ENCODE measurements around the gene ACAP3. TPM values are rescaled to one million over a fixed set of nuclear protein-coding genes. Genes with fewer than 3 reads are reported as not detected.

Gene ACAP3
- total and polyA plus RNA-seq, 2 experiments from 2014 or later: 8.1 to 31.9 TPM

DNA sequence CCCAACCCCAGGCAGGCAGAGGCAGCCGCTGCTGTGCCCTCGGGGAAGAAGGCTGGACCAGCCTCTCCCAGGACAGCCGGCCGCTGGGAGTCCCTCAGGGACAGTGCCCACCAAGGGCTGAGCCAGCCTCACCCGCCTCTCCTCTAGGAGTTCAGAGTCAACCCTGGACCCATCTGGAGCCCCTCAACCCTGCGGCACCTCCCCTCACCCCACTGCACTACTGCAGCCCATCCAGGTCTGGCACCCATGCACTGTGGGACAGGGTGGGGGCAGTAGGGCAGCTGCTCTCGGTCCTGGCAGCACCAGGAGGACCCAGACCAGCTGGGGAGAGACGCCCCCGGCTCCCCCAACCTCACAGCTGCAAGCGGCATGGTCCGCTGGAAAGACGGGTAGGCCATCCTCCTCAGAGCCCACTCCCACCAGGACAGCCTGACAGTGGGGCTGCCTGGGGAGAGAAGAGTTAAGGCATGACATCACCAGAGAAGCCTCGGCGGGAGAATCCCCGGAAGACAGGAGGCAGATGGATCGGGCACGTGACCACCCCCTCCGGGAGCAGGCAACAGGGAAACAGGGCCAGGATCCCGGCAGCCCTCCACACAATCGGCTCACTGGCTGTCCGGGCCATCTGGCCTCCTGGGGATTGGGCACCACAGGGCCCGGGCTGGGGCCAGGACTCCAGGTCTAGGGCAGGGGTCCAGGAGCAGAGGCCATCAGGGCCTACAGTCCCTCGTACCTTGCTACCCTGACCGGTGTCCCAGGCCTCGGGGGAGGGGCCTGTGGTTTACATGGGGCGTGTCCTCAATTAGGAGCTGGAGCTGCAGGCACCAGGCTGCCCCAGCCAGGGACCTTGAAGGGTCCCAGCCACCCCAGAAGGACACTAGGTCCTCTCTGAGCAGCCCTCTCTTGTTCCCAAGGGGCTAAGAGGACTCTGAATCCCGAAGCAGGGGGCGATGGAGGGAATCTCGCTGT, 3.1 kb downstream of the ACAP3 start:
- Histone ChIP-seq H3F3A (replicated peaks; ENCODE audit: low read depth) (peaks cover 4% of the 10 kb centered on the region; the same call in 1 of the 2 replicates), H3K4me2 (peak overlapping the region; percentile 55), H3K4me3 (peak overlapping the region; percentile 28; the same call in 1 of the 2 replicates), H3K27ac (ENCODE audit: low read depth) (no peak overlapping the region), H3K4me1 (ENCODE audit: insufficient read depth) (peaks cover 7% of the 10 kb centered on the region; the same call in 1 of the 2 replicates), H4K20me1 (replicated peaks; ENCODE audit: insufficient read depth) (no peaks in the 10 kb centered on the region), H3K9me2 (ENCODE audit: insufficient read depth) (no peaks in the 10 kb centered on the region), H3K79me2 (replicated peaks; ENCODE audit: insufficient read depth) (peaks cover 5% of the 10 kb centered on the region; the same call in 1 of the 2 replicates), H2AFZ (no peak overlapping the region), H3K36me3 (ENCODE audit: insufficient read depth) (no peaks in the 10 kb centered on the region), H3K27me3 (ENCODE audit: insufficient read depth) (no peaks in the 10 kb centered on the region)
- Mint-ChIP-seq H3K27me3 (ENCODE audit: insufficient read depth, low read depth, poor library complexity) (peaks cover 18% of the 10 kb centered on the region), H3K27ac (no peak overlapping the region), H3K36me3 (ENCODE audit: low read depth) (no peaks in the 10 kb centered on the region; the same call in 2 of the 3 replicates), H3K4me1 (peaks cover 20% of the 10 kb centered on the region; the same call in 2 of the 3 replicates), H3K4me3 (peak overlapping the region; percentile 46), H3K9me3 (no peaks in the 10 kb centered on the region)
- DNase-seq (ENCODE audit: low spot score) (peak; percentile 65), ATAC-seq (peak; percentile 11)
- TF ChIP-seq, protein P1, sequence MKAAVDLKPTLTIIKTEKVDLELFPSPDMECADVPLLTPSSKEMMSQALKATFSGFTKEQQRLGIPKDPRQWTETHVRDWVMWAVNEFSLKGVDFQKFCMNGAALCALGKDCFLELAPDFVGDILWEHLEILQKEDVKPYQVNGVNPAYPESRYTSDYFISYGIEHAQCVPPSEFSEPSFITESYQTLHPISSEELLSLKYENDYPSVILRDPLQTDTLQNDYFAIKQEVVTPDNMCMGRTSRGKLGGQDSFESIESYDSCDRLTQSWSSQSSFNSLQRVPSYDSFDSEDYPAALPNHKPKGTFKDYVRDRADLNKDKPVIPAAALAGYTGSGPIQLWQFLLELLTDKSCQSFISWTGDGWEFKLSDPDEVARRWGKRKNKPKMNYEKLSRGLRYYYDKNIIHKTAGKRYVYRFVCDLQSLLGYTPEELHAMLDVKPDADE (IDR thresholded peaks at IDR 0.05): no peak
- TF ChIP-seq CREB1 (CRISPR knock-in tag; IDR thresholded peaks at IDR 0.05; ENCODE audit: low read depth) (no peak), JUNB (IDR thresholded peaks at IDR 0.05; ENCODE audit: unreplicated experiment) (no peak)
- TF ChIP-seq, protein P2, sequence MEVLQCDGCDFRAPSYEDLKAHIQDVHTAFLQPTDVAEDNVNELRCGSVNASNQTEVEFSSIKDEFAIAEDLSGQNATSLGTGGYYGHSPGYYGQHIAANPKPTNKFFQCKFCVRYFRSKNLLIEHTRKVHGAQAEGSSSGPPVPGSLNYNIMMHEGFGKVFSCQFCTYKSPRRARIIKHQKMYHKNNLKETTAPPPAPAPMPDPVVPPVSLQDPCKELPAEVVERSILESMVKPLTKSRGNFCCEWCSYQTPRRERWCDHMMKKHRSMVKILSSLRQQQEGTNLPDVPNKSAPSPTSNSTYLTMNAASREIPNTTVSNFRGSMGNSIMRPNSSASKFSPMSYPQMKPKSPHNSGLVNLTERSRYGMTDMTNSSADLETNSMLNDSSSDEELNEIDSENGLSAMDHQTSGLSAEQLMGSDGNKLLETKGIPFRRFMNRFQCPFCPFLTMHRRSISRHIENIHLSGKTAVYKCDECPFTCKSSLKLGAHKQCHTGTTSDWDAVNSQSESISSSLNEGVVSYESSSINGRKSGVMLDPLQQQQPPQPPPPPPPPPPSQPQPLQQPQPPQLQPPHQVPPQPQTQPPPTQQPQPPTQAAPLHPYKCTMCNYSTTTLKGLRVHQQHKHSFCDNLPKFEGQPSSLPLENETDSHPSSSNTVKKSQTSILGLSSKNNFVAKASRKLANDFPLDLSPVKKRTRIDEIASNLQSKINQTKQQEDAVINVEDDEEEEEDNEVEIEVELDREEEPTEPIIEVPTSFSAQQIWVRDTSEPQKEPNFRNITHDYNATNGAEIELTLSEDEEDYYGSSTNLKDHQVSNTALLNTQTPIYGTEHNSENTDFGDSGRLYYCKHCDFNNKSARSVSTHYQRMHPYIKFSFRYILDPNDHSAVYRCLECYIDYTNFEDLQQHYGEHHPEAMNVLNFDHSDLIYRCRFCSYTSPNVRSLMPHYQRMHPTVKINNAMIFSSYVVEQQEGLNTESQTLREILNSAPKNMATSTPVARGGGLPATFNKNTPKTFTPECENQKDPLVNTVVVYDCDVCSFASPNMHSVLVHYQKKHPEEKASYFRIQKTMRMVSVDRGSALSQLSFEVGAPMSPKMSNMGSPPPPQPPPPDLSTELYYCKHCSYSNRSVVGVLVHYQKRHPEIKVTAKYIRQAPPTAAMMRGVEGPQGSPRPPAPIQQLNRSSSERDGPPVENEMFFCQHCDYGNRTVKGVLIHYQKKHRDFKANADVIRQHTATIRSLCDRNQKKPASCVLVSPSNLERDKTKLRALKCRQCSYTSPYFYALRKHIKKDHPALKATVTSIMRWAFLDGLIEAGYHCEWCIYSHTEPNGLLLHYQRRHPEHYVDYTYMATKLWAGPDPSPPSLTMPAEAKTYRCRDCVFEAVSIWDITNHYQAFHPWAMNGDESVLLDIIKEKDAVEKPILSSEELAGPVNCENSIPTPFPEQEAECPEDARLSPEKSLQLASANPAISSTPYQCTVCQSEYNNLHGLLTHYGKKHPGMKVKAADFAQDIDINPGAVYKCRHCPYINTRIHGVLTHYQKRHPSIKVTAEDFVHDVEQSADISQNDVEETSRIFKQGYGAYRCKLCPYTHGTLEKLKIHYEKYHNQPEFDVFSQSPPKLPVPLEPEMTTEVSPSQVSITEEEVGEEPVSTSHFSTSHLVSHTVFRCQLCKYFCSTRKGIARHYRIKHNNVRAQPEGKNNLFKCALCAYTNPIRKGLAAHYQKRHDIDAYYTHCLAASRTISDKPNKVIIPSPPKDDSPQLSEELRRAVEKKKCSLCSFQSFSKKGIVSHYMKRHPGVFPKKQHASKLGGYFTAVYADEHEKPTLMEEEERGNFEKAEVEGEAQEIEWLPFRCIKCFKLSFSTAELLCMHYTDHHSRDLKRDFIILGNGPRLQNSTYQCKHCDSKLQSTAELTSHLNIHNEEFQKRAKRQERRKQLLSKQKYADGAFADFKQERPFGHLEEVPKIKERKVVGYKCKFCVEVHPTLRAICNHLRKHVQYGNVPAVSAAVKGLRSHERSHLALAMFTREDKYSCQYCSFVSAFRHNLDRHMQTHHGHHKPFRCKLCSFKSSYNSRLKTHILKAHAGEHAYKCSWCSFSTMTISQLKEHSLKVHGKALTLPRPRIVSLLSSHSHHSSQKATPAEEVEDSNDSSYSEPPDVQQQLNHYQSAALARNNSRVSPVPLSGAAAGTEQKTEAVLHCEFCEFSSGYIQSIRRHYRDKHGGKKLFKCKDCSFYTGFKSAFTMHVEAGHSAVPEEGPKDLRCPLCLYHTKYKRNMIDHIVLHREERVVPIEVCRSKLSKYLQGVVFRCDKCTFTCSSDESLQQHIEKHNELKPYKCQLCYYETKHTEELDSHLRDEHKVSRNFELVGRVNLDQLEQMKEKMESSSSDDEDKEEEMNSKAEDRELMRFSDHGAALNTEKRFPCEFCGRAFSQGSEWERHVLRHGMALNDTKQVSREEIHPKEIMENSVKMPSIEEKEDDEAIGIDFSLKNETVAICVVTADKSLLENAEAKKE (CRISPR knock-in tag; IDR thresholded peaks at IDR 0.05): no peak

Measured in GM23338 (cell line).